Astrocyte (in vitro differentiated cells and primary cell): ENCODE measurements around the gene RALGAPA1. TPM values are rescaled to one million over a fixed set of nuclear protein-coding genes. Genes with fewer than 3 reads are reported as not detected.

Experiments
- DNase-seq: peaks from one replicate; pipeline ENCODE4 v3.0.0-alpha.2; 2010; ENCODE audit warnings: low read depth
- FAIRE-seq: peaks from 2 replicates; lab custom pipeline; 2011; peaks lifted over from hg19 to GRCh38; lab: Jason Lieb, UNC
- H2AFZ ChIP-seq: 2 replicates; pipeline ENCODE4 v1.6.0; 2012; ENCODE audit warnings: low read depth, low read length, inconsistent platforms
- H3K27ac ChIP-seq: 2 replicates; pipeline ENCODE4 v1.5.1; 2011; ENCODE audit warnings: low read depth, low read length, inconsistent platforms
- H3K27me3 ChIP-seq: 2 replicates; pipeline ENCODE4 v1.6.0; 2011; ENCODE audit warnings: low read length, inconsistent platforms; ENCODE audit not compliant: insufficient read depth
- H3K36me3 ChIP-seq: 2 replicates; pipeline ENCODE4 v1.5.1; 2011; ENCODE audit warnings: low read length, inconsistent platforms; ENCODE audit not compliant: insufficient read depth
- H3K4me1 ChIP-seq: 2 replicates; pipeline ENCODE4 v1.5.1; 2011; ENCODE audit warnings: low read length, inconsistent platforms; ENCODE audit not compliant: insufficient read depth
- H3K4me2 ChIP-seq: 2 replicates; pipeline ENCODE4 v1.6.0; 2012; ENCODE audit warnings: low read length, inconsistent platforms
- H3K4me3 ChIP-seq: 2 replicates; pipeline ENCODE4 v1.5.1; 2011; ENCODE audit warnings: low read depth, mild to moderate bottlenecking, low read length, inconsistent platforms; ENCODE audit not compliant: insufficient read depth
- H3K79me2 ChIP-seq: 2 replicates; pipeline ENCODE4 v1.6.0; 2012; ENCODE audit warnings: mild to moderate bottlenecking, low read length, inconsistent platforms; ENCODE audit not compliant: insufficient read depth
- H3K9ac ChIP-seq: 2 replicates; pipeline ENCODE4 v1.6.0; 2012; ENCODE audit warnings: mild to moderate bottlenecking, low read length, inconsistent platforms
- H3K9me3 ChIP-seq: 2 replicates; pipeline ENCODE4 v1.5.1; 2012; ENCODE audit warnings: low read depth, mild to moderate bottlenecking, low read length, inconsistent platforms; ENCODE audit not compliant: insufficient read depth
- H4K20me1 ChIP-seq: 2 replicates; pipeline ENCODE4 v1.6.0; 2012; ENCODE audit warnings: low read length, inconsistent platforms; ENCODE audit not compliant: insufficient read depth
- H3K27ac Mint-ChIP-seq: one replicate; pipeline ENCODE4 v1.8.0; 2021; ENCODE audit warnings: mild to moderate bottlenecking, mixed read lengths; ENCODE audit not compliant: unreplicated experiment
- H3K27me3 Mint-ChIP-seq: one replicate; pipeline ENCODE4 v1.8.0; 2021; ENCODE audit warnings: low read depth, mixed read lengths; ENCODE audit not compliant: unreplicated experiment
- H3K36me3 Mint-ChIP-seq: one replicate; pipeline ENCODE4 v1.8.0; 2021; ENCODE audit warnings: low read depth, mixed read lengths; ENCODE audit not compliant: unreplicated experiment
- H3K4me1 Mint-ChIP-seq: one replicate; pipeline ENCODE4 v1.8.0; 2021; ENCODE audit warnings: low read depth, mixed read lengths; ENCODE audit not compliant: unreplicated experiment
- H3K4me3 Mint-ChIP-seq: one replicate; pipeline ENCODE4 v1.8.0; 2021; ENCODE audit warnings: mild to moderate bottlenecking, moderate library complexity, mixed read lengths; ENCODE audit not compliant: unreplicated experiment
- H3K9me3 Mint-ChIP-seq: one replicate; pipeline ENCODE4 v1.8.0; 2021; ENCODE audit warnings: mild to moderate bottlenecking, mixed read lengths; ENCODE audit not compliant: unreplicated experiment
- CTCF ChIP-seq: IDR thresholded peaks from 2 replicates; pipeline ENCODE4 v1.5.1; 2011; ENCODE audit warnings: low read depth, mild to moderate bottlenecking, inconsistent platforms, low read length, moderate library complexity; ENCODE audit not compliant: insufficient read depth
- EZH2 ChIP-seq: IDR thresholded peaks from 2 replicates; pipeline ENCODE4 v1.6.1; 2012; ENCODE audit warnings: mild to moderate bottlenecking, low read length, inconsistent platforms; ENCODE audit not compliant: insufficient read depth
- total RNA-seq: library from RNA; stranded (reverse); gene quantifications from 2 replicates; pipeline ENCODE4 v1.2.1, GENCODE V29; 2021

RALGAPA1 gene
- total RNA-seq, 1 donor from 2014 or later: 24.8 TPM

- H3K9me3 ChIP-seq: no peaks in the 10 kb centered on the region
- no peak overlapping the region for H3K4me2 ChIP-seq
- no peaks in the 10 kb centered on the region for H3K27me3 ChIP-seq
- H3K4me3 ChIP-seq: no peak overlapping the region
- DNase-seq (no peak), FAIRE-seq (no peak)
- H4K20me1 ChIP-seq: no peaks in the 10 kb centered on the region
- Mint-ChIP-seq H3K36me3 (peaks cover 3% of the 10 kb centered on the region), H3K27me3 (no peaks in the 10 kb centered on the region), H3K4me3 (no peak overlapping the region), H3K27ac (no peak overlapping the region), H3K4me1 (no peaks in the 10 kb centered on the region), H3K9me3 (no peaks in the 10 kb centered on the region)
- TF ChIP-seq EZH2: no peak
- no peak for TF ChIP-seq CTCF
- no peaks in the 10 kb centered on the region for H3K4me1 ChIP-seq
- H3K27ac ChIP-seq: no peak overlapping the region
- no peak overlapping the region for H2AFZ ChIP-seq
- no peak overlapping the region for H3K9ac ChIP-seq
- H3K36me3 ChIP-seq: no peaks in the 10 kb centered on the region
- no peaks in the 10 kb centered on the region for H3K79me2 ChIP-seq
Measured at GRCh38 chr14:35766700-35767082, 42.4 kb downstream of the RALGAPA1 start.

GRCh38 chr14:35766036-35766699 is 42.9 kb downstream of the RALGAPA1 start:
- no peaks in the 10 kb centered on the region for H3K79me2 ChIP-seq
- no peaks in the 10 kb centered on the region for H4K20me1 ChIP-seq
- Mint-ChIP-seq H3K27me3 (no peaks in the 10 kb centered on the region), H3K9me3 (no peaks in the 10 kb centered on the region), H3K27ac (no peak overlapping the region), H3K36me3 (peaks cover 3% of the 10 kb centered on the region), H3K4me1 (no peaks in the 10 kb centered on the region), H3K4me3 (no peak overlapping the region)
- peak; percentile 39 for FAIRE-seq
- DNase-seq: no peak
- H3K4me3 ChIP-seq: no peak overlapping the region
- no peaks in the 10 kb centered on the region for H3K4me1 ChIP-seq
- no peak overlapping the region for H3K4me2 ChIP-seq
- H3K9me3 ChIP-seq: no peaks in the 10 kb centered on the region
- no peaks in the 10 kb centered on the region for H3K36me3 ChIP-seq
- no peak overlapping the region for H3K9ac ChIP-seq
- H2AFZ ChIP-seq: no peak overlapping the region
- TF ChIP-seq EZH2 (no peak), CTCF (no peak)
- H3K27me3 ChIP-seq: no peaks in the 10 kb centered on the region
- no peak overlapping the region for H3K27ac ChIP-seq

- Histone ChIP-seq H3K9ac (no peak overlapping the region), H2AFZ (no peak overlapping the region), H3K9me3 (no peaks in the 10 kb centered on the region), H3K79me2 (no peaks in the 10 kb centered on the region), H3K27ac (no peak overlapping the region), H3K4me2 (no peak overlapping the region), H3K4me1 (no peaks in the 10 kb centered on the region), H3K4me3 (no peak overlapping the region), H4K20me1 (no peaks in the 10 kb centered on the region), H3K27me3 (no peaks in the 10 kb centered on the region), H3K36me3 (peaks cover 2% of the 10 kb centered on the region)
- H3K27me3 Mint-ChIP-seq: no peaks in the 10 kb centered on the region
- no peak for TF ChIP-seq EZH2
- TF ChIP-seq CTCF: no peak
- H3K4me3 Mint-ChIP-seq: no peak overlapping the region
- FAIRE-seq (no peak), DNase-seq (no peak)
- H3K36me3 Mint-ChIP-seq: peaks cover 3% of the 10 kb centered on the region
- no peaks in the 10 kb centered on the region for H3K9me3 Mint-ChIP-seq
- H3K4me1 Mint-ChIP-seq: no peaks in the 10 kb centered on the region
- H3K27ac Mint-ChIP-seq: no peak overlapping the region
Measured at GRCh38 chr14:35761922-35762321, 47.2 kb downstream of the RALGAPA1 start.
